Measurements from ENCODE around the gene HOXB8.

HOXB8 gene

DNA sequence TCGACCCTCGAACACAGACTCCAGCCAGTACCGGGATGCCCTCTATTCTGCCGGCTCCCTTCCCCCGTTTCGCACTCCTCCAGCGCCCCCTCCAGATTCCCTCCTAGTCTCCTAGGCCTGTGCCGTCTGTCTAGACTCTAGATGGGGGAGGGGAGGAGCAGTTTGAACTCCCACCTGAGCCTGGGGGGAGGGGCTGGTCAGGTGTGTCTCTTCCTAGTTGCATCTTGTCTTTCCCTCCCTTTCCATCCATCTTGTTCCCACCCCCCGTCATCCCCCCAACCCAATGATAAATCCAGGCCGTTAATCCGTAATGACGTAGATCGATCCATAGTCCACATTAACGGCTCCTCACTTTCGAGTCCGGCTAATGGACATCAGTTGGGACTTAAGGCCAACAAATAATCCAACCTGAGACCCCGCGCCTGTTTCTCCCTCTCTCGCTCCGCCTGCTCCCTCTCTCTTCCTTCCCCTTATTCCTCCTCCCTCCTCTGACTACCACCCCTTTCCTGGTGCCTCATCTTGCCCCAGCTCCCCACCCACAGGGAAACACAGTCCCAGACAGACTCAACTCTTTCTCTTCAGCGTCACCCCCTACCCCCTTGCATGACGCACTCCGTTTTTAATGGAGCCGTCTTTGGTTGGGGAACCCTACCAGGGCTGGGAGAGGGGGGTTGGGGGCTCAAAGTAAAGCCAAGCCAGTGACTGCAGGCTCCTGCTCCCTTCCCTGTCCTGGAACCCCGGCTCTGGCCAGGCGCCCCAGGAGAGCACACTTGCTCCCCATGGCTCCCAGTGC, 18.2 kb downstream of the HOXB8 start:
- no peak for DNase-seq (ENCODE audit: low read depth in 2 of 3, low spot score in 2 of 3)

DNA sequence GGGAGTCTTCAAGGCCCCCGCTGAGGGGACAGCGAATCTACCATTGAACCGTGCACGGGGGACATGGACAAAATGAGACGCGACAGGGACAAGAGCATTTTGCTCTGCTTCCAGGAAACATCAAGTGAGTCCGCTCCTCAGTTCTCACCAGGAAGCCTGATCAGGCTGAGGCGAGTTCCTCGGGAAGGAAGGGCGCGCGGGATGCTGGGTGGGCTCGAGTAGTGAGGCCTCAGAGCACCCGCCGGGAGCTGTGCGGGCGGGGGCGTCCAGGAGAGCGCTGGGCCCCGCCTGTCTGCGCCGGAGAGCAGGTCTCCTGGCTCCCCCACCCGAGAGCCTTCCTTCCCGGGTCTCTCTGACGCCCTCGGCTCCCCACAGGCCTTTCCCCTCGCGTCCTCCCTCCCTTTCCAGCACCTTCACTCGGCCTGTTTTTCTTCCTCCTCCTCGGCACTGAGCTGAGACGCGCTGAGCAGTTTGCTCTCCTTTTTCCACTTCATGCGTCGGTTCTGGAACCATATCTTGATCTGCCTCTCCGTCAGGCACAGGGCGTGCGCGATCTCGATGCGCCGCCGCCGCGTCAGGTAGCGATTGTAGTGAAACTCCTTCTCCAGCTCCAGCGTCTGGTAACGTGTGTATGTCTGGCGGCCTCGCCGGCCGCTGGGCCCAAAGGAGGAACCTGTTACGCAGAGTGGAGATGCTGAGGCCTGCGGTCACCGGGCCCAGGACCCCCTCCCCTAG, 18.9 kb downstream of the HOXB8 start:
- DNase-seq (ENCODE audit: low read depth in 2 of 3, low spot score in 2 of 3), result no peak

GRCh38 chr17:48595278-48595999, 19.7 kb downstream of the HOXB8 start:
- no peak for DNase-seq (ENCODE audit: low read depth in 2 of 3, low spot score in 2 of 3)

- DNase-seq (ENCODE audit: low read depth in 2 of 3, low spot score in 2 of 3), result no peak
These were observed 20.4 kb downstream of the HOXB8 start for GRCh38 chr17:48594538-48595277.

DNA sequence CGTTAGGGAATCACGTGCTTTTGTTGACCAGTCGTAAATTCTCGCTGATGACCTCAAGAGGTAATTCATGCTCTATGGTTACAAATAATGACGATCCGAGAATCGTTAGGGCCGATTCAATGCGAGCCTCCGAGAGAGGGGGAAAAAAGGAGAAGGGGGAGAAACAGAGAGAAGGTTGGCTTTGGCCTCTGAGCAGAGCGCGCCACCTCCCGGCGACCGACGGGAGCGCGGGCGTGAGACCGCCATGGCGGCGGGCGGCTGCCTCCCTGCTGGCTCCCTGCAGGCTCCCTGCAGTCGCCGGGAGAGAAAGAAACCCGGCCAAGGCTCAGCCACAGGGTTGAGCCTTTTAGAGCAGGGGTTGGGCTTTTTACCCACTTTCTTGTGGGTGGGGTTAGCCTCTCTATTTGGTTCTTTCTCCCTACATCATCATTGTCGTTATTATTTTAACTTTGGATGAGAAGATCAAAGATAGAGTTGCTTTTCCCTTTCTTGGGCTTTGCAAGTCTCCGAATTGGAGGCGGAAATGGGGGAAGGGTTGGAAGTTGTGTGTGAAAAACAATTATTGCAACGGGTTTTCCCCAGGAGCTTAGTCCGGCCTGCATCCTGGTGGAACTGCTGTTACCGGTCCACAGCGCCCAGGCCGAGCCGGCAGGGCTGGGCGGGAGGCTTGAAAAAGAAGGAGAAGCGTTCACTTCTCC, 21.1 kb downstream of the HOXB8 start:
- DNase-seq (ENCODE audit: low read depth in 2 of 3, low spot score in 2 of 3), result peak; percentile 60 to 80 (median 71)

GRCh38 chr17:48593126-48593829, 21.8 kb downstream of the HOXB8 start, which contains the start of gene HOXB5:
Gene HOXB5 (minus strand): TSS chr17:48593779. CDS start chr17:48593682, 97 bp downstream.
- DNase-seq (ENCODE audit: low read depth in 2 of 3, low spot score in 2 of 3), result no peak

GRCh38 chr17:48592577-48592976, 22.5 kb downstream of the HOXB8 start:
- DNase-seq (ENCODE audit: low read depth in 2 of 3, low spot score in 2 of 3), result no peak

DNA sequence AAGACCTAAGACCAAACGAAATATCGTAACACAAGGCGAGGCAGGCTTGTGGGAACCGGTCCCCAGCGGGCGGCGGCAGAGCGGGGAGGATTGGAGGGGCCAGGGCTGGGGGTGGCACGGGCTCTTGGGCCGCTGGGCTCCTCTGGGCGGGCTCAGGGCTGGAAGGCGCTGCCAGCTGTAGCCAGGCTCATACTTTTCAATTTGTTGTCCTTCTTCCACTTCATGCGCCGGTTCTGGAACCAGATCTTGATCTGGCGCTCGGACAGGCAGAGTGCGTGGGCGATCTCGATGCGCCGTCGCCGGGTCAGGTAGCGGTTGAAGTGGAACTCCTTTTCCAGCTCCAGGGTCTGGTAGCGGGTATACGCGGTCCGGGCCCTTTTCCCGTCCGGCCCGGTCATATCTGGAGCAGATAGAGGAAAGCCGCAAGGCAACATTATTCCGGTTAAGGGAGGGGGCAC, 23.0 kb downstream of the HOXB8 start:
- no peak for DNase-seq (ENCODE audit: low read depth in 2 of 3, low spot score in 2 of 3)

- DNase-seq (ENCODE audit: low read depth in 2 of 3, low spot score in 2 of 3), result no peak
These were observed 23.6 kb downstream of the HOXB8 start for GRCh38 chr17:48591255-48592056.

DNA sequence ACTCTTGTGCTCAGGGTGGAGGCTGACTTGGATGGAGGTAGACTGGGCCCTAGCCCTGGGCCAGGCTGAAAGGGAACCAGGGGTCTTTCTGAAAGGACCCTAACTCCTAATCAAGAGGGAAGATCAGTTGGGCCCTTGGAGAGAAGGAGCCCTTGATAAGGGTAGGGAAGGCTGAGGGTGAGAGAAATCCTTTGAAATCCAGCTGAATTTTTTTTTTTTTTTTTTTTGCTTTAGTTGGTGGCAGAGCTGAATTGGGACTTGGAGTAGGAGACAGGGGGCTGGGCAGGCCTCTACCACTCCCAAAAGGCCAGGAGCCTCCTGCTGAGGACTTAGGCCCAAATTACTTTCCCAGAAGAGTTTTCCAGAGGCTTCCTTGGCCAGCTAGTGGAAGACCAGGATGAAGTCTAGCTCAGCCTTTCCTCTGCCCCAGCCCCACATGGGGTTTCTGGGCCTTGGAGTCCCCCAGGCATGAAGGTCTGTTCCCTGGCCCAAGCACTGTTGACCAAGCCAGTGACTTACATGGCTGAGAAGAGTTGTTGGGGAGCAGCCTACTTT, 24.4 kb downstream of the HOXB8 start:
- no peak for DNase-seq (ENCODE audit: low read depth in 2 of 3, low spot score in 2 of 3)

DNA sequence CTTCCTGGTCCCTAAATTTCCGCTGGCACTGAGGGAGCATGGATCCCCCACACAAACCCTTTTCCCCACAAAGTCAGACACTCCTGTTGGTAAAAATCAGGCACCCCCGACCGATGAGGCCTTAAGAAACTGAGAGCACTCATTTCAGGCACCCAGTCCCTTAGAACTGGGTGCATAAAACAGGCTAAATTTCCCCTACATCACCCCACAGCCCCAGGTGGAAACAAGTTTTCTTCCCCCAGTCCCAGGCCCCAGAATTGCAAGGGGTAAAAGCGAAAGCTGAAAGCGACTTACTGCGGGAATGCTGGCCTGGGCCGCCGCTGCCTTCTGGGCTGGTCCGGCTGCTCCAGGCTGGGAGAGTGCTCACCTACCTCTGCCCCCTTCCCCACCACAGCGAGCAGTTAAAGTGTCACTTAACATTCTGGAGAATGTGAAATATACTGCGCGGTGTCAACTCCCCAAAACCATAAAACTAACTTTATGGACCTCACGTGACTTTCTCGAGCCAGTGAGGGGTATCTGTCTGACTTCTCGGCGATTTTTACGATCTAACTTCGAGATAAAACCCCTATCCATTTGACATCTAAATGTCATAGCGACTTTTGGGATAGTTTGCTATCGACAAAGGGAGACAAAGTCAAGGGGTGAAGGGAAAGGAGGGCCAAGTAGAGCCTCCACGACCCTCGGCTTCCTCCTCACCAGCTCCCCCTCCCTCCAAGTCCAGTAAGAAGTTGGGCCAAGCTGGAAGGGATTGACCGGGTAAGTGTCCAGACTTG, 25.1 kb downstream of the HOXB8 start, which contains the start of gene HOXB3:
Gene HOXB3 (minus strand): TSS at position 411 of the 776 bp plus-strand sequence. CDS start 37,767 bp downstream, outside the sequence.
- no peak for DNase-seq (ENCODE audit: low read depth in 2 of 3, low spot score in 2 of 3)

- DNase-seq (ENCODE audit: low read depth in 2 of 3, low spot score in 2 of 3), result no peak
These were observed 25.8 kb downstream of the HOXB8 start for GRCh38 chr17:48589060-48589830.

DNA sequence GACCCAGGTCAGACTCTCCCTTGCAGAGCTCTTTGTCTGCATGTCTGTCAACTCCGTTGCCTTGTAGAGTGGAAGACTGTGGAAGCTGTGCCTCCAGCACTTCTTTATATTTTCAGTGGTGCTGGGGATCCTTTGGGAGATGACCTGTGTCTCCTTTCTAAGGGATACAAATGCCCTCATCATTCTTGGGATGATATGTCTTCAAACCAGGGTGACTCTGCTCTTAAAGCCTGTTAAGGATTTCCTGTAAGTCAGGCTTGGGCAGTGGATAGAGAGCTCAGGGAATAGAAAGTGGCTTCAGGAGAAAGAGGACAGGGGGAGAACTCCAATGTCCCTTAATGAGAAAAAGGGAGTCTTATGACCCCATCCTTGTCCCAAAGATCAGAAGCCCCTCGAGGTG, 26.6 kb downstream of the HOXB8 start:
- DNase-seq (ENCODE audit: low read depth in 2 of 3, low spot score in 2 of 3), result no peak

- no peak for DNase-seq (ENCODE audit: low read depth in 2 of 3, low spot score in 2 of 3)
These were observed 27.0 kb downstream of the HOXB8 start for GRCh38 chr17:48588074-48588415.

- no peak for DNase-seq (ENCODE audit: low read depth in 2 of 3, low spot score in 2 of 3)
These were observed 27.6 kb downstream of the HOXB8 start for GRCh38 chr17:48587276-48588073.

Data from activated CD8-positive, alpha-beta memory T cell treated with anti-CD3 and anti-CD28 coated beads for 48 hours (primary cell).